ENCODE data around the gene HS6ST3.
"Not testable (repeated sequence)": the region's sequence is repeated elsewhere in the genome, so short reads cannot be mapped to it uniquely, and the experiment has no call there.

HS6ST3 gene

GRCh38 chr13:96431044-96431581 lies 341.2 kb downstream of the HS6ST3 start:
- no peak for DNase-seq (ENCODE audit: low read depth in 2 of 2)

GRCh38 chr13:96444676-96445075 lies 354.8 kb downstream of the HS6ST3 start:
- DNase-seq (ENCODE audit: low read depth in 2 of 2): no peak

- no peak for DNase-seq (ENCODE audit: low read depth in 2 of 2)
These were observed 360.0 kb downstream of the HS6ST3 start for GRCh38 chr13:96449920-96450319.

GRCh38 chr13:96450326-96451020 lies 360.6 kb downstream of the HS6ST3 start:
- DNase-seq (ENCODE audit: low read depth in 2 of 2): no peak

- no peak for DNase-seq (ENCODE audit: low read depth in 2 of 2)
These were observed 364.6 kb downstream of the HS6ST3 start for GRCh38 chr13:96454466-96454865.

GRCh38 chr13:96460609-96461008 lies 370.7 kb downstream of the HS6ST3 start:
- DNase-seq (ENCODE audit: low read depth in 2 of 2): no peak

GRCh38 chr13:96473526-96474180 lies 383.7 kb downstream of the HS6ST3 start:
- DNase-seq (ENCODE audit: low read depth in 2 of 2): no peak

- DNase-seq (ENCODE audit: low read depth in 2 of 2): no peak
These were observed 384.3 kb downstream of the HS6ST3 start for GRCh38 chr13:96474181-96474557.

GRCh38 chr13:96475103-96475502 lies 385.2 kb downstream of the HS6ST3 start:
- DNase-seq (ENCODE audit: low read depth in 2 of 2): no peak

GRCh38 chr13:96481482-96481881 lies 391.6 kb downstream of the HS6ST3 start:
- no peak for DNase-seq (ENCODE audit: low read depth in 2 of 2)

- no peak for DNase-seq (ENCODE audit: low read depth in 2 of 2)
These were observed 400.6 kb downstream of the HS6ST3 start for GRCh38 chr13:96490496-96490989.

GRCh38 chr13:96491103-96491502 lies 401.2 kb downstream of the HS6ST3 start:
- DNase-seq (ENCODE audit: low read depth in 2 of 2): no peak

- no peak for DNase-seq (ENCODE audit: low read depth in 2 of 2)
These were observed 402.9 kb downstream of the HS6ST3 start for GRCh38 chr13:96492766-96493165.

- DNase-seq (ENCODE audit: low read depth in 2 of 2): no peak
These were observed 409.7 kb downstream of the HS6ST3 start for GRCh38 chr13:96499656-96500055.

- DNase-seq (ENCODE audit: low read depth in 2 of 2): no peak
These were observed 411.0 kb downstream of the HS6ST3 start for GRCh38 chr13:96500953-96501352.

GRCh38 chr13:96503481-96503880 lies 413.6 kb downstream of the HS6ST3 start:
- DNase-seq (ENCODE audit: low read depth in 2 of 2): no peak

GRCh38 chr13:96511587-96511986 lies 421.7 kb downstream of the HS6ST3 start:
- DNase-seq (ENCODE audit: low read depth in 2 of 2): no peak

GRCh38 chr13:96519380-96519779 lies 429.5 kb downstream of the HS6ST3 start:
- no peak for DNase-seq (ENCODE audit: low read depth in 2 of 2)

GRCh38 chr13:96524398-96525020 lies 434.6 kb downstream of the HS6ST3 start:
- not testable (repeated sequence) for DNase-seq (ENCODE audit: low read depth in 2 of 2)

- DNase-seq (ENCODE audit: low read depth in 2 of 2): no peak
These were observed 435.8 kb downstream of the HS6ST3 start for GRCh38 chr13:96525715-96526114.

GRCh38 chr13:96527497-96527896 lies 437.6 kb downstream of the HS6ST3 start:
- no peak for DNase-seq (ENCODE audit: low read depth in 2 of 2)

GRCh38 chr13:96532804-96533203 lies 442.9 kb downstream of the HS6ST3 start:
- no peak for DNase-seq (ENCODE audit: low read depth in 2 of 2)

GRCh38 chr13:96533408-96533807 lies 443.5 kb downstream of the HS6ST3 start:
- no peak for DNase-seq (ENCODE audit: low read depth in 2 of 2)

Measured in stimulated activated CD4-positive, alpha-beta T cell treated with anti-CD3 and anti-CD28 coated beads, Interleukin-4, amount 100 ng/mL, for 48 hours (primary cell).